ENCODE data around the gene BTBD9.

Gene BTBD9

GRCh38 chr6:38141085-38141484 lies 498.6 kb downstream of the BTBD9 start:
- Histone ChIP-seq H3K9ac (ENCODE audit: low read depth, low read length) (no peak overlapping the region), H2AFZ (ENCODE audit: low read depth, low read length) (no peak overlapping the region), H3K4me1 (ENCODE audit: insufficient read depth, low read length) (no peaks in the 10 kb centered on the region), H3K79me2 (ENCODE audit: insufficient read depth, low read length) (no peaks in the 10 kb centered on the region), H3K4me2 (ENCODE audit: insufficient read depth, low read length) (no peak overlapping the region), H3K4me3 (ENCODE audit: low read depth in 1 of 2, low read length in 2 of 2) (no peak overlapping the region), H3K36me3 (ENCODE audit: insufficient read depth, low read length) (0 out of 2 replicates have a peak, but pooled peaks cover 11% of the 10 kb centered on the region), H3K27ac (ENCODE audit: low read length) (no peak overlapping the region), H3K27me3 (ENCODE audit: insufficient read depth, low read length, poor library complexity) (no peaks in the 10 kb centered on the region), H3K9me3 (ENCODE audit: insufficient read depth, low read length, severe bottlenecking) (no peaks in the 10 kb centered on the region), H4K20me1 (ENCODE audit: insufficient read depth, low read length) (peaks cover 25% of the 10 kb centered on the region)
- no peak for DNase-seq
- no peak for TF ChIP-seq CTCF (IDR thresholded peaks at IDR 0.05; ENCODE audit: borderline replicate concordance, extremely low read depth, low read length, poor library complexity, severe bottlenecking)
- TF ChIP-seq EZH2 (IDR thresholded peaks at IDR 0.05; ENCODE audit: borderline replicate concordance, low read depth, low read length, severe bottlenecking): no peak
- no peak for ATAC-seq (ENCODE audit: insufficient read depth, low read depth)

- H3K27me3 ChIP-seq (ENCODE audit: insufficient read depth, low read length, poor library complexity): no peaks in the 10 kb centered on the region
- TF ChIP-seq CTCF (IDR thresholded peaks at IDR 0.05; ENCODE audit: borderline replicate concordance, extremely low read depth, low read length, poor library complexity, severe bottlenecking): no peak
- no peak for TF ChIP-seq EZH2 (IDR thresholded peaks at IDR 0.05; ENCODE audit: borderline replicate concordance, low read depth, low read length, severe bottlenecking)
- H3K36me3 ChIP-seq (ENCODE audit: insufficient read depth, low read length): 0 out of 2 replicates have a peak, but pooled peaks cover 8% of the 10 kb centered on the region
- no peaks in the 10 kb centered on the region for H3K79me2 ChIP-seq (ENCODE audit: insufficient read depth, low read length)
- no peak overlapping the region for H3K27ac ChIP-seq (ENCODE audit: low read length)
- H3K9ac ChIP-seq (ENCODE audit: low read depth, low read length): no peak overlapping the region
- DNase-seq (no peak), ATAC-seq (ENCODE audit: insufficient read depth, low read depth) (no peak)
- H4K20me1 ChIP-seq (ENCODE audit: insufficient read depth, low read length): peaks cover 21% of the 10 kb centered on the region
- H3K4me1 ChIP-seq (ENCODE audit: insufficient read depth, low read length): no peaks in the 10 kb centered on the region
- H3K4me2 ChIP-seq (ENCODE audit: insufficient read depth, low read length): no peak overlapping the region
- H2AFZ ChIP-seq (ENCODE audit: low read depth, low read length): no peak overlapping the region
- H3K9me3 ChIP-seq (ENCODE audit: insufficient read depth, low read length, severe bottlenecking): no peaks in the 10 kb centered on the region
- no peak overlapping the region for H3K4me3 ChIP-seq (ENCODE audit: low read depth in 1 of 2, low read length in 2 of 2)
Measured at GRCh38 chr6:38138374-38138773, 501.4 kb downstream of the BTBD9 start.

- DNase-seq: no peak
- Histone ChIP-seq H3K4me1 (ENCODE audit: insufficient read depth, low read length) (no peaks in the 10 kb centered on the region), H3K4me3 (ENCODE audit: low read depth in 1 of 2, low read length in 2 of 2) (no peak overlapping the region), H3K9me3 (ENCODE audit: insufficient read depth, low read length, severe bottlenecking) (no peaks in the 10 kb centered on the region), H4K20me1 (ENCODE audit: insufficient read depth, low read length) (peaks cover 22% of the 10 kb centered on the region), H3K36me3 (ENCODE audit: insufficient read depth, low read length) (peaks cover 9% of the 10 kb centered on the region; the same call in 1 of the 2 replicates), H3K79me2 (ENCODE audit: insufficient read depth, low read length) (no peaks in the 10 kb centered on the region), H3K4me2 (ENCODE audit: insufficient read depth, low read length) (no peak overlapping the region), H3K27ac (ENCODE audit: low read length) (no peak overlapping the region), H2AFZ (ENCODE audit: low read depth, low read length) (no peak overlapping the region), H3K9ac (ENCODE audit: low read depth, low read length) (no peak overlapping the region), H3K27me3 (ENCODE audit: insufficient read depth, low read length, poor library complexity) (no peaks in the 10 kb centered on the region)
- no peak for TF ChIP-seq CTCF (IDR thresholded peaks at IDR 0.05; ENCODE audit: borderline replicate concordance, extremely low read depth, low read length, poor library complexity, severe bottlenecking)
- no peak for TF ChIP-seq EZH2 (IDR thresholded peaks at IDR 0.05; ENCODE audit: borderline replicate concordance, low read depth, low read length, severe bottlenecking)
- ATAC-seq (ENCODE audit: insufficient read depth, low read depth): no peak
Measured at GRCh38 chr6:38137608-38138265, 502.0 kb downstream of the BTBD9 start.

All from DND-41 (cell line).